Panc1 (cell line): ENCODE measurements around the gene FHIT. TPM values are rescaled to one million over a fixed set of nuclear protein-coding genes. Genes with fewer than 3 reads are reported as not detected.

Experiments used
- ATAC-seq: fragments of 200-7000 bp; cut with Tn5 transposase; 2 replicates; pipeline ENCODE4 v1.9.1; 2020; ENCODE audit warnings: mild to moderate bottlenecking, moderate library complexity
- BruUV-seq: library from RNA; stranded (reverse); fragments of 400-500 nt; replicated peaks from 2 replicates; lab custom pipeline; 2021; lab: Mats Ljungman, UMichigan
- CTCF ChIA-PET: fragments of 300-600 bp; sonication (Branson Sonifier 250); formaldehyde crosslinking; loops from one replicate; lab custom pipeline; 2022; ENCODE audit warnings: antibody characterized with exemption; lab: Charles Lee
- POLR2A ChIA-PET: fragments of 300-600 bp; sonication (Branson Sonifier 250); formaldehyde crosslinking; loops from one replicate; lab custom pipeline; 2022; ENCODE audit warnings: antibody characterized with exemption; lab: Charles Lee
- DNase-seq: peaks from one replicate; pipeline ENCODE4 v3.0.0-alpha.2; 2010; ENCODE audit warnings: low read depth, low spot score
- H3K27ac ChIP-seq: 2 replicates; pipeline ENCODE4 v1.5.1; 2011; ENCODE audit warnings: mild to moderate bottlenecking, low read length, inconsistent platforms
- H3K27me3 ChIP-seq: fragments of 200-500 bp; sonication (Bioruptor generic); 2 replicates; pipeline ENCODE4 v1.6.0; 2014; ENCODE audit warnings: low read length, inconsistent platforms; ENCODE audit not compliant: control insufficient read depth, insufficient read depth
- H3K36me3 ChIP-seq: fragments of 200-500 bp; sonication (Bioruptor generic); 2 replicates; pipeline ENCODE4 v1.5.1; 2014; ENCODE audit warnings: inconsistent platforms, mild to moderate bottlenecking, low read length, moderate library complexity; ENCODE audit not compliant: control insufficient read depth, insufficient read depth
- H3K4me1 ChIP-seq: 2 replicates; pipeline ENCODE4 v1.5.1; 2011; ENCODE audit warnings: inconsistent platforms, mild to moderate bottlenecking, low read length, moderate library complexity; ENCODE audit not compliant: control insufficient read depth, insufficient read depth
- H3K4me3 ChIP-seq, 2 experiments: 2 replicates each; pipeline ENCODE4 v1.5.1; 2011 to 2012; ENCODE audit warnings: low read depth in 2 of 2, low read length in 2 of 2, mild to moderate bottlenecking in 2 of 2, inconsistent platforms in 1 of 2, moderate library complexity in 1 of 2
- H3K9me3 ChIP-seq: fragments of 200-500 bp; sonication (Bioruptor generic); 2 replicates; pipeline ENCODE4 v1.5.1; 2014; ENCODE audit warnings: low read depth, mild to moderate bottlenecking, inconsistent platforms, low read length, moderate library complexity; ENCODE audit not compliant: control insufficient read depth, insufficient read depth
- POLR2AphosphoS5 ChIP-seq: IDR thresholded peaks from 2 replicates; pipeline ENCODE4 v1.6.1; 2012; ENCODE audit warnings: mild to moderate bottlenecking, low read depth, low read length, moderate library complexity
- SIN3A ChIP-seq: IDR thresholded peaks from 2 replicates; pipeline ENCODE4 v1.6.1; 2012; ENCODE audit warnings: low read depth, mild to moderate bottlenecking, low read length, moderate library complexity, borderline replicate concordance; ENCODE audit not compliant: insufficient read depth
- TCF7L2 ChIP-seq: IDR thresholded peaks from 2 replicates; pipeline ENCODE4 v1.6.1; 2011; ENCODE audit warnings: mild to moderate bottlenecking, low read depth, low read length, inconsistent platforms
- in situ Hi-C: cut with HindIII; loops from 2 replicates; pipeline ENCODE4 v1.10.0; 2016; ENCODE audit warnings: low sequenced_read_pairs, low pct_unique_long_range_greater_than_20kb
- intact Hi-C: fragments of 100-400 bp; cut with micrococcal nuclease; formaldehyde crosslinking; loops from one replicate; pipeline ENCODE4 v1.10.0; 2022; ENCODE audit not compliant: unreplicated experiment
- total RNA-seq: library from RNA; stranded (reverse); gene quantifications from one replicate; pipeline ENCODE4 v1.2.1, GENCODE V29; 2021; ENCODE audit not compliant: unreplicated experiment
- TF ChIP-seq, protein P1 (sequence below): fragments of 450-650 bp; IDR thresholded peaks from 2 replicates; pipeline ENCODE4 v1.5.1; 2017; ENCODE audit warnings: mild to moderate bottlenecking
- TF ChIP-seq, protein P2 (sequence below), 2 experiments: IDR thresholded peaks; 2 replicates each; pipeline ENCODE4 v1.6.1; 2011 to 2012; ENCODE audit warnings: low read depth in 2 of 2, control low read depth in 1 of 2, low read length in 1 of 2, mild to moderate bottlenecking in 1 of 2, moderate library complexity in 1 of 2; ENCODE audit not compliant: insufficient read depth in 1 of 2

FHIT gene
- total RNA-seq, 1 experiment from 2014 or later: 2.2 TPM

DNA sequence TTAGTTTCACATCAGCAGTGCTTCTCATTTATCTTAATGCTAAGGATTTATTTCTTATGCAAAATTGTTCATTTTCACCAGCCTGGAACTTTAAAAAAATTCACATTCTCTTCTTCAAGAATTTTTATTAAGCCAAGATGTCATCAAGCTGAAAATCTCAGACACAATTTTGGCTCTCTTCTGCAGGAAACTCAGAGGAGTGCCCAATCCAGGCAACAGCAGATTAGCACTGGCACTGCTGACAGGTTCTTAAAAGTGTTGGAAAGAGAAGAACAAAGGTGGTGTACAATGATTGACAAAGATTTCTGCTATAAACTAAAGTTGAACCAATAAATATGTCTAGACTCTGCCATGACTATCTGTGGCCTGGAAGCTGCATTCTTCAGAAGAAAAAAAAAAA is 479.5 kb downstream of the FHIT start:
- no peak for TF ChIP-seq POLR2AphosphoS5
- no peak for TF ChIP-seq TCF7L2
- TF ChIP-seq, protein P1, sequence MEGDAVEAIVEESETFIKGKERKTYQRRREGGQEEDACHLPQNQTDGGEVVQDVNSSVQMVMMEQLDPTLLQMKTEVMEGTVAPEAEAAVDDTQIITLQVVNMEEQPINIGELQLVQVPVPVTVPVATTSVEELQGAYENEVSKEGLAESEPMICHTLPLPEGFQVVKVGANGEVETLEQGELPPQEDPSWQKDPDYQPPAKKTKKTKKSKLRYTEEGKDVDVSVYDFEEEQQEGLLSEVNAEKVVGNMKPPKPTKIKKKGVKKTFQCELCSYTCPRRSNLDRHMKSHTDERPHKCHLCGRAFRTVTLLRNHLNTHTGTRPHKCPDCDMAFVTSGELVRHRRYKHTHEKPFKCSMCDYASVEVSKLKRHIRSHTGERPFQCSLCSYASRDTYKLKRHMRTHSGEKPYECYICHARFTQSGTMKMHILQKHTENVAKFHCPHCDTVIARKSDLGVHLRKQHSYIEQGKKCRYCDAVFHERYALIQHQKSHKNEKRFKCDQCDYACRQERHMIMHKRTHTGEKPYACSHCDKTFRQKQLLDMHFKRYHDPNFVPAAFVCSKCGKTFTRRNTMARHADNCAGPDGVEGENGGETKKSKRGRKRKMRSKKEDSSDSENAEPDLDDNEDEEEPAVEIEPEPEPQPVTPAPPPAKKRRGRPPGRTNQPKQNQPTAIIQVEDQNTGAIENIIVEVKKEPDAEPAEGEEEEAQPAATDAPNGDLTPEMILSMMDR: no peak
- TF ChIP-seq SIN3A: no peak
- TF ChIP-seq, protein P2, sequence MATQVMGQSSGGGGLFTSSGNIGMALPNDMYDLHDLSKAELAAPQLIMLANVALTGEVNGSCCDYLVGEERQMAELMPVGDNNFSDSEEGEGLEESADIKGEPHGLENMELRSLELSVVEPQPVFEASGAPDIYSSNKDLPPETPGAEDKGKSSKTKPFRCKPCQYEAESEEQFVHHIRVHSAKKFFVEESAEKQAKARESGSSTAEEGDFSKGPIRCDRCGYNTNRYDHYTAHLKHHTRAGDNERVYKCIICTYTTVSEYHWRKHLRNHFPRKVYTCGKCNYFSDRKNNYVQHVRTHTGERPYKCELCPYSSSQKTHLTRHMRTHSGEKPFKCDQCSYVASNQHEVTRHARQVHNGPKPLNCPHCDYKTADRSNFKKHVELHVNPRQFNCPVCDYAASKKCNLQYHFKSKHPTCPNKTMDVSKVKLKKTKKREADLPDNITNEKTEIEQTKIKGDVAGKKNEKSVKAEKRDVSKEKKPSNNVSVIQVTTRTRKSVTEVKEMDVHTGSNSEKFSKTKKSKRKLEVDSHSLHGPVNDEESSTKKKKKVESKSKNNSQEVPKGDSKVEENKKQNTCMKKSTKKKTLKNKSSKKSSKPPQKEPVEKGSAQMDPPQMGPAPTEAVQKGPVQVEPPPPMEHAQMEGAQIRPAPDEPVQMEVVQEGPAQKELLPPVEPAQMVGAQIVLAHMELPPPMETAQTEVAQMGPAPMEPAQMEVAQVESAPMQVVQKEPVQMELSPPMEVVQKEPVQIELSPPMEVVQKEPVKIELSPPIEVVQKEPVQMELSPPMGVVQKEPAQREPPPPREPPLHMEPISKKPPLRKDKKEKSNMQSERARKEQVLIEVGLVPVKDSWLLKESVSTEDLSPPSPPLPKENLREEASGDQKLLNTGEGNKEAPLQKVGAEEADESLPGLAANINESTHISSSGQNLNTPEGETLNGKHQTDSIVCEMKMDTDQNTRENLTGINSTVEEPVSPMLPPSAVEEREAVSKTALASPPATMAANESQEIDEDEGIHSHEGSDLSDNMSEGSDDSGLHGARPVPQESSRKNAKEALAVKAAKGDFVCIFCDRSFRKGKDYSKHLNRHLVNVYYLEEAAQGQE (IDR thresholded peaks at IDR 0.05; ENCODE audit: insufficient read depth in 1 of 2, low read depth in 2 of 2, low read length in 1 of 2): no peak
- ATAC-seq (no peak), DNase-seq (no peak)
- ChIA-PET POLR2A (no interaction called here), CTCF (no interaction called here)
- BruUV-seq: no TSS peak
- Histone ChIP-seq H3K4me3 (no peak overlapping the region), H3K36me3 (no peaks in the 10 kb centered on the region), H3K4me1 (no peaks in the 10 kb centered on the region), H3K9me3 (no peaks in the 10 kb centered on the region), H3K27ac (no peak overlapping the region), H3K27me3 (no peaks in the 10 kb centered on the region)
- intact Hi-C loops: no loop called here
- in situ Hi-C loops: no loop called here

- CTCF ChIA-PET: no interaction called here
- intact Hi-C loops: no loop called here
- no peak for DNase-seq
- Histone ChIP-seq H3K36me3 (no peaks in the 10 kb centered on the region), H3K9me3 (no peaks in the 10 kb centered on the region), H3K4me1 (no peaks in the 10 kb centered on the region), H3K27me3 (no peaks in the 10 kb centered on the region), H3K4me3 (no peak overlapping the region), H3K27ac (no peak overlapping the region)
- POLR2A ChIA-PET: no interaction called here
- ATAC-seq: no peak
- no peak for TF ChIP-seq POLR2AphosphoS5
- no peak for TF ChIP-seq TCF7L2
- TF ChIP-seq, protein P1: no peak
- TF ChIP-seq SIN3A: no peak
- TF ChIP-seq, protein P2 (IDR thresholded peaks at IDR 0.05; ENCODE audit: insufficient read depth in 1 of 2, low read depth in 2 of 2, low read length in 1 of 2): no peak
- BruUV-seq: no TSS peak
- in situ Hi-C loops: no loop called here
Observed at GRCh38 chr3:60770532-60770931, 480.7 kb downstream of the FHIT start.
